NT2/D1 (cell line): Measurements from ENCODE around the gene C1orf116.

Source experiments
- DNase-seq: peaks from one replicate; pipeline ENCODE4 v3.0.0-alpha.2; 2011; ENCODE audit warnings: low read depth, low spot score
- H3K27me3 ChIP-seq: 2 replicates; pipeline ENCODE4 v1.6.0; 2011; ENCODE audit warnings: mild to moderate bottlenecking; ENCODE audit not compliant: insufficient read length, insufficient read depth
- H3K36me3 ChIP-seq: 2 replicates; pipeline ENCODE4 v1.6.1; 2011; ENCODE audit warnings: mild to moderate bottlenecking, low read length, mixed read lengths; ENCODE audit not compliant: insufficient read depth, insufficient read length
- H3K4me1 ChIP-seq: 2 replicates; pipeline ENCODE4 v1.5.1; 2011; ENCODE audit not compliant: insufficient read depth, insufficient read length
- H3K4me3 ChIP-seq: 2 replicates; pipeline ENCODE4 v1.5.1; 2011; ENCODE audit warnings: low read depth; ENCODE audit not compliant: insufficient read length
- H3K9ac ChIP-seq: 2 replicates; pipeline ENCODE4 v1.6.0; 2011; ENCODE audit warnings: low read depth; ENCODE audit not compliant: insufficient read length
- H3K9me3 ChIP-seq: 2 replicates; pipeline ENCODE4 v1.5.1; 2011; ENCODE audit warnings: mild to moderate bottlenecking, low read length; ENCODE audit not compliant: insufficient read depth
- SUZ12 ChIP-seq: IDR thresholded peaks from 2 replicates; pipeline ENCODE4 v1.6.1; 2011; ENCODE audit not compliant: insufficient read length, insufficient read depth; ENCODE audit errors: extremely low read depth
- YY1 ChIP-seq: IDR thresholded peaks from 2 replicates; pipeline ENCODE4 v1.6.1; 2011; ENCODE audit not compliant: insufficient read length, insufficient read depth
- ZNF274 ChIP-seq: IDR thresholded peaks from 2 replicates; pipeline ENCODE4 v1.6.1; 2011; ENCODE audit warnings: mild to moderate bottlenecking, low read depth, low read length

C1orf116 gene

GRCh38 chr1:207069061-207069460, 36.5 kb upstream of the C1orf116 start:
- no peak for TF ChIP-seq ZNF274
- TF ChIP-seq YY1, result no peak
- no peak for TF ChIP-seq SUZ12
- no peak for DNase-seq
- Histone ChIP-seq H3K36me3 (peaks cover 57% of the 10 kb centered on the region), H3K9ac (no peak overlapping the region), H3K27me3 (no peaks in the 10 kb centered on the region), H3K9me3 (no peaks in the 10 kb centered on the region), H3K4me1 (no peaks in the 10 kb centered on the region), H3K4me3 (no peak overlapping the region)

- H3K4me3 ChIP-seq, result no peak overlapping the region
- H3K36me3 ChIP-seq, result peaks cover 71% of the 10 kb centered on the region
- no peaks in the 10 kb centered on the region for H3K27me3 ChIP-seq
- no peaks in the 10 kb centered on the region for H3K4me1 ChIP-seq
- DNase-seq, result no peak
- H3K9ac ChIP-seq, result no peak overlapping the region
- TF ChIP-seq ZNF274, result no peak
- no peak for TF ChIP-seq SUZ12
- no peak for TF ChIP-seq YY1
- H3K9me3 ChIP-seq, result no peaks in the 10 kb centered on the region
Measured at GRCh38 chr1:207067665-207068064, 35.1 kb upstream of the C1orf116 start.

- H3K4me1 ChIP-seq, result no peaks in the 10 kb centered on the region
- no peak overlapping the region for H3K4me3 ChIP-seq
- H3K36me3 ChIP-seq, result peaks cover 73% of the 10 kb centered on the region
- H3K27me3 ChIP-seq, result no peaks in the 10 kb centered on the region
- TF ChIP-seq ZNF274 (no peak), SUZ12 (no peak), YY1 (no peak)
- no peak overlapping the region for H3K9ac ChIP-seq
- no peaks in the 10 kb centered on the region for H3K9me3 ChIP-seq
- DNase-seq, result no peak
Measured at GRCh38 chr1:207067185-207067584, 34.6 kb upstream of the C1orf116 start.

GRCh38 chr1:207064561-207064960, 32.0 kb upstream of the C1orf116 start:
- no peak for DNase-seq
- Histone ChIP-seq H3K4me3 (no peak overlapping the region), H3K4me1 (no peaks in the 10 kb centered on the region), H3K9ac (no peak overlapping the region), H3K36me3 (peaks cover 58% of the 10 kb centered on the region), H3K27me3 (no peaks in the 10 kb centered on the region), H3K9me3 (no peaks in the 10 kb centered on the region)
- TF ChIP-seq YY1, result no peak

- no peaks in the 10 kb centered on the region for H3K4me1 ChIP-seq
- no peaks in the 10 kb centered on the region for H3K27me3 ChIP-seq
- no peaks in the 10 kb centered on the region for H3K9me3 ChIP-seq
- H3K36me3 ChIP-seq, result peaks cover 46% of the 10 kb centered on the region
- DNase-seq, result no peak
- H3K9ac ChIP-seq, result no peak overlapping the region
- no peak overlapping the region for H3K4me3 ChIP-seq
- TF ChIP-seq YY1 (no peak), ZNF274 (no peak), SUZ12 (no peak)
Measured at GRCh38 chr1:207063014-207063413, 30.5 kb upstream of the C1orf116 start.

- TF ChIP-seq ZNF274, result no peak
- TF ChIP-seq SUZ12, result no peak
- no peak for TF ChIP-seq YY1
- no peaks in the 10 kb centered on the region for H3K4me1 ChIP-seq
- no peak overlapping the region for H3K4me3 ChIP-seq
- peaks cover 38% of the 10 kb centered on the region for H3K36me3 ChIP-seq
- DNase-seq, result no peak
- H3K9ac ChIP-seq, result no peak overlapping the region
- no peaks in the 10 kb centered on the region for H3K9me3 ChIP-seq
- no peaks in the 10 kb centered on the region for H3K27me3 ChIP-seq
Measured at GRCh38 chr1:207062058-207062457, 29.5 kb upstream of the C1orf116 start.

- Histone ChIP-seq H3K4me3 (no peak overlapping the region), H3K36me3 (peaks cover 33% of the 10 kb centered on the region), H3K4me1 (no peaks in the 10 kb centered on the region), H3K9me3 (no peaks in the 10 kb centered on the region), H3K27me3 (no peaks in the 10 kb centered on the region), H3K9ac (no peak overlapping the region)
- TF ChIP-seq SUZ12 (no peak), ZNF274 (no peak), YY1 (no peak)
- DNase-seq, result no peak
Measured at GRCh38 chr1:207060596-207060995, 28.0 kb upstream of the C1orf116 start.

GRCh38 chr1:207059881-207060280, 27.3 kb upstream of the C1orf116 start:
- Histone ChIP-seq H3K4me3 (no peak overlapping the region), H3K9ac (no peak overlapping the region), H3K27me3 (no peaks in the 10 kb centered on the region), H3K9me3 (no peaks in the 10 kb centered on the region), H3K4me1 (no peaks in the 10 kb centered on the region), H3K36me3 (peaks cover 28% of the 10 kb centered on the region)
- DNase-seq, result no peak
- TF ChIP-seq YY1 (no peak), ZNF274 (no peak), SUZ12 (no peak)
